MM.1S (cell line): Measurements from ENCODE around the gene RCE1.

ENCODE experiments used
- DNase-seq: peaks from one replicate; pipeline ENCODE4 v3.0.0-alpha.2; 2015
- H2AFZ ChIP-seq: fragments of 300-600 bp; sonication (generic); 2 replicates; pipeline ENCODE4 v1.6.0; 2016; ENCODE audit warnings: antibody characterized with exemption, low read length
- H3F3A ChIP-seq: fragments of 300-600 bp; sonication (generic); 2 replicates; pipeline ENCODE4 v1.6.1; 2016; ENCODE audit warnings: mild to moderate bottlenecking, antibody characterized with exemption, low read length, moderate library complexity, mixed read lengths; ENCODE audit not compliant: insufficient read depth
- H3K27ac ChIP-seq: fragments of 300-600 bp; sonication (generic); 2 replicates; pipeline ENCODE4 v1.5.1; 2016; ENCODE audit warnings: mild to moderate bottlenecking, low read length
- H3K27me3 ChIP-seq: fragments of 300-600 bp; sonication (generic); replicated peaks from 2 replicates; pipeline ENCODE4 v1.6.0; 2016; ENCODE audit warnings: low read length; ENCODE audit not compliant: insufficient read depth
- H3K36me3 ChIP-seq: fragments of 300-600 bp; sonication (generic); replicated peaks from 2 replicates; pipeline ENCODE4 v1.6.1; 2016; ENCODE audit warnings: mild to moderate bottlenecking, low read length, mixed read lengths; ENCODE audit not compliant: insufficient read depth
- H3K4me1 ChIP-seq: fragments of 300-600 bp; sonication (generic); 2 replicates; pipeline ENCODE4 v1.6.1; 2016; ENCODE audit warnings: low read length, mixed read lengths
- H3K4me2 ChIP-seq: fragments of 300-600 bp; sonication (generic); 2 replicates; pipeline ENCODE4 v1.6.0; 2016; ENCODE audit warnings: low read depth, low read length
- H3K4me3 ChIP-seq: fragments of 300-600 bp; sonication (generic); 2 replicates; pipeline ENCODE4 v1.5.1; 2016; ENCODE audit warnings: low read length, mixed read lengths
- H3K79me2 ChIP-seq: fragments of 300-600 bp; sonication (generic); 2 replicates; pipeline ENCODE4 v1.6.1; 2016; ENCODE audit warnings: mixed run types, low read length, mixed read lengths
- H3K9ac ChIP-seq: fragments of 300-600 bp; sonication (generic); 2 replicates; pipeline ENCODE4 v1.6.1; 2016; ENCODE audit warnings: low read length, mixed read lengths
- H3K9me2 ChIP-seq: fragments of 300-600 bp; sonication (generic); replicated peaks from 2 replicates; pipeline ENCODE4 v1.6.1; 2016; ENCODE audit warnings: mild to moderate bottlenecking, low read length, mixed read lengths; ENCODE audit not compliant: insufficient read depth
- H3K9me3 ChIP-seq: fragments of 300-600 bp; sonication (generic); replicated peaks from 2 replicates; pipeline ENCODE4 v1.6.1; 2016; ENCODE audit warnings: mild to moderate bottlenecking, low read length, mixed read lengths; ENCODE audit not compliant: insufficient read depth
- H4K20me1 ChIP-seq: fragments of 300-600 bp; sonication (generic); 2 replicates; pipeline ENCODE4 v1.6.1; 2016; ENCODE audit warnings: mild to moderate bottlenecking, low read length, moderate library complexity, mixed read lengths; ENCODE audit not compliant: insufficient read depth
- EZH2 ChIP-seq: fragments of 300-600 bp; sonication (generic); optimal IDR thresholded peaks from 2 replicates; pipeline ENCODE3; 2017; ENCODE audit warnings: low read depth, mild to moderate bottlenecking, antibody characterized with exemption, low read length, mixed read lengths
- EZH2phosphoT487 ChIP-seq: fragments of 300-600 bp; sonication (generic); IDR thresholded peaks from 2 replicates; pipeline ENCODE4 v1.6.1; 2018; ENCODE audit warnings: antibody characterized with exemption, low read length
- TF ChIP-seq, protein P1 (sequence below): fragments of 300-600 bp; sonication (generic); IDR thresholded peaks from 2 replicates; pipeline ENCODE4 v1.5.1; 2016; ENCODE audit warnings: antibody characterized with exemption, low read length, mixed read lengths

The RCE1 gene

GRCh38 chr11:66815646-66816045, 27.6 kb upstream of the RCE1 start:
- H3K4me2 ChIP-seq: no peak overlapping the region

DNA sequence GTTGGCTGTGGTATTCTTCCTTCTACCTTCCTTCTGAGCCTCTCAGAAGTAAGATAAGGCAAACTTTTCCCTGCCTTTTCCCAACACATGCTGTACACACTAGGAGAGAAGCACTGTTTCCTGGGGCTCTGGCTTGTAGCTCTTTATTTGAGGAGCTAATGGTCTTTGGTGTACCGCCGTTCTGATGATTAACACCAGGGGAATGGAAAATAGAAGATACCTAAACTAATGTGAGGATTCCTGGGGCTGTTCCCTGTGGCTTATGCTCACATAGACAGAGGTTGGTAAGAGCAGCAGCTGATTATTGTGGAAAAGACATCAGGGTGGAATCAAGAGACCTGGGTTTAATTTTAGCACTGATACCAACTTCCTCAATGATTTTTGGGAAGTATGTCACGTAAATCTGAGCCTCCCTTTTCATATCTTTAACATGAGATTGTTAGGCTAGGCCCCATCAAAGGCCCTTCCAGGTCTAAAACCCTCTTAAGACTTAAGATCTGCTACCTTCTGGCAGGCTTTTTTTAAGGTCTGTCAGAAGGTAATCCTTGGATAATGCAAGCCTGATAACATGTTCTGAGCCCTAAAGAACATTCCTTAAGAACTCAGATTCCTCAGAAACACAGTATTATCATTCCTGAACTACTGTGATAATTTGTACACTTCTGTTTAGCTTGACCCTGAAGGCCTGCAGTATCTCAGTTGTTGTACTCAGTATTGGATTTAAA, 24.8 kb upstream of the RCE1 start:
- Histone ChIP-seq H3K79me2 (no peaks in the 10 kb centered on the region), H3K36me3 (no peaks in the 10 kb centered on the region), H2AFZ (no peak overlapping the region), H3K4me1 (no peaks in the 10 kb centered on the region), H3K9me3 (no peaks in the 10 kb centered on the region), H3K9me2 (no peaks in the 10 kb centered on the region), H3K27me3 (no peaks in the 10 kb centered on the region), H4K20me1 (no peaks in the 10 kb centered on the region), H3K4me2 (no peak overlapping the region), H3F3A (no peaks in the 10 kb centered on the region), H3K4me3 (no peak overlapping the region), H3K27ac (no peak overlapping the region), H3K9ac (no peak overlapping the region)
- DNase-seq: no peak
- TF ChIP-seq EZH2phosphoT487 (no peak), EZH2 (no peak)
- TF ChIP-seq, protein P1, sequence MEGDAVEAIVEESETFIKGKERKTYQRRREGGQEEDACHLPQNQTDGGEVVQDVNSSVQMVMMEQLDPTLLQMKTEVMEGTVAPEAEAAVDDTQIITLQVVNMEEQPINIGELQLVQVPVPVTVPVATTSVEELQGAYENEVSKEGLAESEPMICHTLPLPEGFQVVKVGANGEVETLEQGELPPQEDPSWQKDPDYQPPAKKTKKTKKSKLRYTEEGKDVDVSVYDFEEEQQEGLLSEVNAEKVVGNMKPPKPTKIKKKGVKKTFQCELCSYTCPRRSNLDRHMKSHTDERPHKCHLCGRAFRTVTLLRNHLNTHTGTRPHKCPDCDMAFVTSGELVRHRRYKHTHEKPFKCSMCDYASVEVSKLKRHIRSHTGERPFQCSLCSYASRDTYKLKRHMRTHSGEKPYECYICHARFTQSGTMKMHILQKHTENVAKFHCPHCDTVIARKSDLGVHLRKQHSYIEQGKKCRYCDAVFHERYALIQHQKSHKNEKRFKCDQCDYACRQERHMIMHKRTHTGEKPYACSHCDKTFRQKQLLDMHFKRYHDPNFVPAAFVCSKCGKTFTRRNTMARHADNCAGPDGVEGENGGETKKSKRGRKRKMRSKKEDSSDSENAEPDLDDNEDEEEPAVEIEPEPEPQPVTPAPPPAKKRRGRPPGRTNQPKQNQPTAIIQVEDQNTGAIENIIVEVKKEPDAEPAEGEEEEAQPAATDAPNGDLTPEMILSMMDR: no peak

More at GRCh38 chr11:66815646-66816045, 27.6 kb upstream of the RCE1 start:
- Histone ChIP-seq H3K4me1 (no peaks in the 10 kb centered on the region), H3K9me2 (no peaks in the 10 kb centered on the region), H3F3A (no peaks in the 10 kb centered on the region), H3K36me3 (no peaks in the 10 kb centered on the region), H3K79me2 (no peaks in the 10 kb centered on the region), H3K9ac (no peak overlapping the region), H3K4me3 (no peak overlapping the region), H3K9me3 (no peaks in the 10 kb centered on the region), H3K27me3 (no peaks in the 10 kb centered on the region), H4K20me1 (no peaks in the 10 kb centered on the region), H2AFZ (no peak overlapping the region), H3K27ac (no peak overlapping the region)
- TF ChIP-seq EZH2 (no peak), EZH2phosphoT487 (no peak)
- TF ChIP-seq, protein P1: no peak
- no peak for DNase-seq

GRCh38 chr11:66820381-66820780, 22.9 kb upstream of the RCE1 start:
- H3K27ac ChIP-seq: no peak overlapping the region
- H3K36me3 ChIP-seq: no peaks in the 10 kb centered on the region
- H3K9me2 ChIP-seq: no peaks in the 10 kb centered on the region
- H3K9me3 ChIP-seq: no peaks in the 10 kb centered on the region
- H4K20me1 ChIP-seq: no peaks in the 10 kb centered on the region
- H3F3A ChIP-seq: no peaks in the 10 kb centered on the region
- no peak overlapping the region for H2AFZ ChIP-seq
- H3K9ac ChIP-seq: no peak overlapping the region
- no peak overlapping the region for H3K4me2 ChIP-seq
- no peak overlapping the region for H3K4me3 ChIP-seq
- no peaks in the 10 kb centered on the region for H3K79me2 ChIP-seq
- no peaks in the 10 kb centered on the region for H3K27me3 ChIP-seq
- TF ChIP-seq EZH2phosphoT487: no peak
- no peak for TF ChIP-seq EZH2
- TF ChIP-seq, protein P1: no peak
- DNase-seq: no peak
- H3K4me1 ChIP-seq: no peaks in the 10 kb centered on the region
